Sigmoid colon (tissue), 4 donors: ENCODE results near the gene KLC4.

ENCODE experiments used
- EP300 ChIP-seq, 4 donors: sonication (generic); formaldehyde crosslinking; IDR thresholded peaks; one replicate each; pipeline ENCODE4 v1.6.1; 2017; ENCODE audit warnings: antibody characterized with exemption in 4 of 4
- POLR2A ChIP-seq, 2 donors: fragments of 450-650 bp; IDR thresholded peaks; one replicate each; pipeline ENCODE4 v1.6.1; 2016; ENCODE audit warnings: antibody characterized with exemption in 2 of 2, mild to moderate bottlenecking in 2 of 2, moderate library complexity in 2 of 2
- POLR2AphosphoS5 ChIP-seq, 4 donors: sonication (generic); formaldehyde crosslinking; IDR thresholded peaks; one replicate each; pipeline ENCODE4 v1.6.1; 2017; ENCODE audit warnings: antibody characterized with exemption in 4 of 4
- TF ChIP-seq, protein P1 (sequence below), 4 experiments: fragments of 450-650 bp in 3 of 4; fragments of 200-600 bp in 1 of 4; IDR thresholded peaks; one replicate each; pipeline ENCODE4 v1.5.1; 2016 to 2019; ENCODE audit warnings: antibody characterized with exemption in 4 of 4, mild to moderate bottlenecking in 3 of 4, moderate library complexity in 2 of 4

GRCh38 chr6:43013097-43013842 lies 46.2 kb upstream of the KLC4 start:
- TF ChIP-seq, protein P1, sequence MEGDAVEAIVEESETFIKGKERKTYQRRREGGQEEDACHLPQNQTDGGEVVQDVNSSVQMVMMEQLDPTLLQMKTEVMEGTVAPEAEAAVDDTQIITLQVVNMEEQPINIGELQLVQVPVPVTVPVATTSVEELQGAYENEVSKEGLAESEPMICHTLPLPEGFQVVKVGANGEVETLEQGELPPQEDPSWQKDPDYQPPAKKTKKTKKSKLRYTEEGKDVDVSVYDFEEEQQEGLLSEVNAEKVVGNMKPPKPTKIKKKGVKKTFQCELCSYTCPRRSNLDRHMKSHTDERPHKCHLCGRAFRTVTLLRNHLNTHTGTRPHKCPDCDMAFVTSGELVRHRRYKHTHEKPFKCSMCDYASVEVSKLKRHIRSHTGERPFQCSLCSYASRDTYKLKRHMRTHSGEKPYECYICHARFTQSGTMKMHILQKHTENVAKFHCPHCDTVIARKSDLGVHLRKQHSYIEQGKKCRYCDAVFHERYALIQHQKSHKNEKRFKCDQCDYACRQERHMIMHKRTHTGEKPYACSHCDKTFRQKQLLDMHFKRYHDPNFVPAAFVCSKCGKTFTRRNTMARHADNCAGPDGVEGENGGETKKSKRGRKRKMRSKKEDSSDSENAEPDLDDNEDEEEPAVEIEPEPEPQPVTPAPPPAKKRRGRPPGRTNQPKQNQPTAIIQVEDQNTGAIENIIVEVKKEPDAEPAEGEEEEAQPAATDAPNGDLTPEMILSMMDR (IDR thresholded peaks at IDR 0.05): no peak
- TF ChIP-seq EP300 (IDR thresholded peaks at IDR 0.05) (no peak), POLR2A (IDR thresholded peaks at IDR 0.05) (no peak), POLR2AphosphoS5 (IDR thresholded peaks at IDR 0.05) (no peak)
